ENCODE results near the gene TDRD7.

DNA sequence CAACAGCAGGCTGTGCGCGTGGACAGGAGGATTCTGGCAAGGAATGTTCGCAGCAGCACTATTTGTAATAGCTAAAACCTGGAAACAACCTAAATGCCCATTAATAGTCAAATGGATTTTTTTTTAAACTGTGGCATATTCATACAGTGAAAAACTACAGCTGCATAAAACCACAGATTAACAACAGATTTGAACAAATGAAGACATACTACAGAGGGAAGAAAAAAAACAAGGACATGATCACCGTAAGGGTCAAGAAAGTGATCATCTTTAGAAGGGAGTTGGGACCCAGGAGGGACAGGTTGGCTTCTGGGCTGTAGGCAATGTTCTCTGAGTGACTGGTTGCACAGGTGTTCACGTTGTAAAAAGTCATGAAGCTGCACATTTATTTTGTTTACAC, 88.4 kb downstream of the TDRD7 start:
- TF ChIP-seq EZH2phosphoT487 (IDR thresholded peaks at IDR 0.05) (no peak), EZH2 (IDR thresholded peaks at IDR 0.05) (no peak)
- TF ChIP-seq, protein P1, sequence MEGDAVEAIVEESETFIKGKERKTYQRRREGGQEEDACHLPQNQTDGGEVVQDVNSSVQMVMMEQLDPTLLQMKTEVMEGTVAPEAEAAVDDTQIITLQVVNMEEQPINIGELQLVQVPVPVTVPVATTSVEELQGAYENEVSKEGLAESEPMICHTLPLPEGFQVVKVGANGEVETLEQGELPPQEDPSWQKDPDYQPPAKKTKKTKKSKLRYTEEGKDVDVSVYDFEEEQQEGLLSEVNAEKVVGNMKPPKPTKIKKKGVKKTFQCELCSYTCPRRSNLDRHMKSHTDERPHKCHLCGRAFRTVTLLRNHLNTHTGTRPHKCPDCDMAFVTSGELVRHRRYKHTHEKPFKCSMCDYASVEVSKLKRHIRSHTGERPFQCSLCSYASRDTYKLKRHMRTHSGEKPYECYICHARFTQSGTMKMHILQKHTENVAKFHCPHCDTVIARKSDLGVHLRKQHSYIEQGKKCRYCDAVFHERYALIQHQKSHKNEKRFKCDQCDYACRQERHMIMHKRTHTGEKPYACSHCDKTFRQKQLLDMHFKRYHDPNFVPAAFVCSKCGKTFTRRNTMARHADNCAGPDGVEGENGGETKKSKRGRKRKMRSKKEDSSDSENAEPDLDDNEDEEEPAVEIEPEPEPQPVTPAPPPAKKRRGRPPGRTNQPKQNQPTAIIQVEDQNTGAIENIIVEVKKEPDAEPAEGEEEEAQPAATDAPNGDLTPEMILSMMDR (IDR thresholded peaks at IDR 0.05), result no peak

Data from neural progenitor cell (in vitro differentiated cells).